H1 (cell line): ENCODE measurements around the gene NOMO2. TPM values are rescaled to one million over a fixed set of nuclear protein-coding genes. Genes with fewer than 3 reads are reported as not detected.
"Not testable (repeated sequence)": the region's sequence is repeated elsewhere in the genome, so short reads cannot be mapped to it uniquely, and the experiment has no call there.

ENCODE experiments used
- CTCF ChIA-PET: fragments of 300-600 bp; sonication (Branson Sonifier 250); formaldehyde crosslinking; loops from one replicate; lab custom pipeline; 2021; ENCODE audit not compliant: partially characterized antibody; lab: Charles Lee
- POLR2A ChIA-PET: fragments of 300-600 bp; sonication (Branson Sonifier 250); formaldehyde crosslinking; loops from one replicate; lab custom pipeline; 2021; ENCODE audit warnings: inconsistent platforms; ENCODE audit not compliant: partially characterized antibody; lab: Charles Lee
- DNase-seq, 2 experiments: peaks; one replicate each; pipeline versions ENCODE4 v3.0.0 to v3.0.0-alpha.2; 2010 to 2022; ENCODE audit warnings: low spot score in 2 of 2, low read depth in 1 of 2, mixed read lengths in 1 of 2
- FAIRE-seq: peaks from 2 replicates; lab custom pipeline; 2011; peaks lifted over from hg19 to GRCh38; lab: Jason Lieb, UNC
- H2AFZ ChIP-seq: 2 replicates; pipeline ENCODE4 v1.8.1; 2012; ENCODE audit warnings: low read length, inconsistent platforms
- H2AK5ac ChIP-seq: 2 replicates; pipeline ENCODE4 v1.6.1; 2013; ENCODE audit warnings: low read depth, low read length
- H2BK120ac ChIP-seq: replicated peaks from 2 replicates; pipeline ENCODE3; 2013; ENCODE audit warnings: low read depth, low read length, inconsistent platforms
- H2BK12ac ChIP-seq: 2 replicates; pipeline ENCODE4 v1.6.1; 2013; ENCODE audit warnings: low read depth, low read length
- H2BK15ac ChIP-seq: 2 replicates; pipeline ENCODE4 v1.6.1; 2013; ENCODE audit warnings: low read length
- H2BK20ac ChIP-seq: 2 replicates; pipeline ENCODE4 v1.6.1; 2013; ENCODE audit warnings: low read length
- H2BK5ac ChIP-seq: 2 replicates; pipeline ENCODE4 v1.6.1; 2013; ENCODE audit warnings: low read depth, low read length
- H3K14ac ChIP-seq: 2 replicates; pipeline ENCODE4 v1.6.1; 2013; ENCODE audit warnings: inconsistent platforms; ENCODE audit not compliant: insufficient read length
- H3K18ac ChIP-seq: 2 replicates; pipeline ENCODE4 v1.6.1; 2013; ENCODE audit warnings: low read length; ENCODE audit errors: extremely low read depth
- H3K23ac ChIP-seq: 2 replicates; pipeline ENCODE4 v1.6.1; 2013; ENCODE audit warnings: inconsistent platforms; ENCODE audit not compliant: insufficient read length
- H3K23me2 ChIP-seq: 2 replicates; pipeline ENCODE4 v1.6.1; 2013; ENCODE audit warnings: low read depth, low read length
- H3K27ac ChIP-seq: 2 replicates; pipeline ENCODE4 v1.6.1; 2011; ENCODE audit warnings: low read depth, low read length, inconsistent platforms
- H3K27me3 ChIP-seq, 4 experiments: replicated peaks in 1 of 4; 1 replicate in 1 of 4; 2 replicates in 3 of 4; pipeline versions ENCODE4 v1.6.1 to v1.8.1; 2011 to 2013; ENCODE audit warnings: low read length in 3 of 4, mild to moderate bottlenecking in 3 of 4, inconsistent platforms in 2 of 4, mixed read lengths in 2 of 4, moderate library complexity in 1 of 4; ENCODE audit not compliant: control insufficient read depth in 3 of 4, insufficient read depth in 3 of 4; ENCODE audit errors: extremely low read depth in 1 of 4
- H3K36me3 ChIP-seq, 4 experiments: 2 replicates each; pipeline versions ENCODE4 v1.6.1 to v1.8.1; 2011 to 2013; ENCODE audit warnings: mild to moderate bottlenecking in 4 of 4, low read length in 3 of 4, moderate library complexity in 2 of 4, control low read depth in 1 of 4, inconsistent platforms in 1 of 4; ENCODE audit not compliant: insufficient read depth in 4 of 4, control insufficient read depth in 2 of 4
- H3K4ac ChIP-seq: replicated peaks from 2 replicates; pipeline ENCODE3; 2013; ENCODE audit warnings: low read length, low read depth, mixed read lengths, inconsistent platforms; ENCODE audit not compliant: insufficient read length
- H3K4me1 ChIP-seq, 4 experiments: replicated peaks in 1 of 4; 1 replicate in 1 of 4; 2 replicates in 3 of 4; pipeline versions ENCODE4 v1.6.1 to v1.8.1; 2011 to 2013; ENCODE audit warnings: low read length in 3 of 4, inconsistent platforms in 2 of 4, mixed read lengths in 1 of 4; ENCODE audit not compliant: insufficient read depth in 4 of 4, control insufficient read depth in 3 of 4
- H3K4me2 ChIP-seq, 2 experiments: 2 replicates each; pipeline versions ENCODE4 v1.6.1 to v1.8.1; 2011 to 2013; ENCODE audit warnings: low read depth in 2 of 2, low read length in 2 of 2, control low read depth in 1 of 2, inconsistent platforms in 1 of 2, mild to moderate bottlenecking in 1 of 2; ENCODE audit not compliant: insufficient read depth in 1 of 2
- H3K4me3 ChIP-seq, 4 experiments: fragments of 200-600, 300-600 bp in 1 of 4; sonication (generic), shearing (Covaris generic), sonication (Bioruptor Twin) in 1 of 4; 2 replicates each; pipeline versions ENCODE4 v1.5.1 to v1.8.1; 2011 to 2016; ENCODE audit warnings: low read length in 4 of 4, low read depth in 3 of 4, control low read depth in 2 of 4, inconsistent platforms in 2 of 4, mild to moderate bottlenecking in 2 of 4, mixed read lengths in 1 of 4, moderate library complexity in 1 of 4; ENCODE audit not compliant: insufficient read depth in 2 of 4; ENCODE audit errors: extremely low read depth in 1 of 4
- H3K56ac ChIP-seq: replicated peaks from 2 replicates; pipeline ENCODE3; 2013; ENCODE audit warnings: low read depth, mild to moderate bottlenecking, mixed read lengths, low read length, inconsistent platforms; ENCODE audit not compliant: insufficient read length
- H3K79me1 ChIP-seq: 2 replicates; pipeline ENCODE4 v1.6.1; 2013; ENCODE audit warnings: low read depth, low read length, control low read depth
- H3K79me2 ChIP-seq, 2 experiments: 2 replicates each; pipeline versions ENCODE4 v1.6.1 to v1.8.1; 2012 to 2013; ENCODE audit warnings: low read length in 2 of 2, mild to moderate bottlenecking in 2 of 2, inconsistent platforms in 1 of 2; ENCODE audit not compliant: insufficient read depth in 2 of 2, control insufficient read depth in 1 of 2
- H3K9ac ChIP-seq, 4 experiments: replicated peaks in 1 of 4; 1 replicate in 1 of 4; 2 replicates in 3 of 4; pipeline versions ENCODE4 v1.6.1 to v1.8.1; 2011 to 2013; ENCODE audit warnings: low read depth in 3 of 4, low read length in 3 of 4, control low read depth in 2 of 4, mild to moderate bottlenecking in 2 of 4, moderate library complexity in 2 of 4, inconsistent platforms in 1 of 4; ENCODE audit errors: extremely low read depth in 1 of 4
- H3K9me3 ChIP-seq, 2 experiments: 2 replicates each; pipeline versions ENCODE4 v1.6.1 to v1.8.1; 2012 to 2013; ENCODE audit warnings: mild to moderate bottlenecking in 2 of 2, moderate library complexity in 2 of 2, control low read depth in 1 of 2, inconsistent platforms in 1 of 2, low read depth in 1 of 2, low read length in 1 of 2, mixed read lengths in 1 of 2; ENCODE audit not compliant: insufficient read depth in 2 of 2
- H4K20me1 ChIP-seq, 2 experiments: replicated peaks in 1 of 2; 2 replicates each; pipeline versions ENCODE3 to v1.8.1; 2011 to 2013; ENCODE audit warnings: inconsistent platforms in 2 of 2, low read length in 2 of 2, mild to moderate bottlenecking in 1 of 2; ENCODE audit not compliant: insufficient read depth in 2 of 2, control insufficient read depth in 1 of 2
- H4K5ac ChIP-seq: 2 replicates; pipeline ENCODE4 v1.6.1; 2013; ENCODE audit warnings: low read length, low read depth, mixed read lengths, inconsistent platforms; ENCODE audit not compliant: insufficient read length
- H4K8ac ChIP-seq: 2 replicates; pipeline ENCODE4 v1.8.0; 2013; ENCODE audit warnings: mild to moderate bottlenecking, moderate library complexity, low read length, inconsistent platforms; ENCODE audit not compliant: insufficient read depth; ENCODE audit errors: extremely low read depth
- H4K91ac ChIP-seq: replicated peaks from 2 replicates; pipeline ENCODE3; 2013; ENCODE audit warnings: low read length, mixed read lengths, inconsistent platforms; ENCODE audit not compliant: insufficient read length
- WGBS, 2 experiments: shearing (Covaris generic) in 1 of 2; methylation state at CpG; one replicate each; pipeline versions ENCODE4 v1.1.6 to v1.1.7; 2013 to 2015; ENCODE audit warnings: low lambda C conversion rate in 2 of 2, mixed read lengths in 2 of 2, inconsistent platforms in 1 of 2, low coverage in 1 of 2, missing lambda C conversion rate in 1 of 2; ENCODE audit not compliant: insufficient replicate concordance in 2 of 2, insufficient coverage in 1 of 2, insufficient read length in 1 of 2; ENCODE audit errors: extremely low coverage in 1 of 2, missing lambda C conversion rate in 1 of 2; 5-methylcytosine and 5-hydroxymethylcytosine counted together
- polyA plus RNA-seq, 7 experiments: library from polyadenylated mRNA; depleted of rRNA in 3 of 7; stranded (reverse) in 5 of 7; unstranded in 2 of 7; fragments of >200 nt in 5 of 7; fragments of 200-250 nt in 2 of 7; gene quantifications; 1 replicate in 5 of 7; 2 replicates in 1 of 7; 4 replicates in 1 of 7; pipeline versions ENCODE4 v1.2.1 to v1.2.3, GENCODE V29; 2011 to 2013; ENCODE audit warnings: missing spikeins in 2 of 7, mixed read lengths in 2 of 7
- total RNA-seq: library from RNA; stranded (reverse); fragmentation: NEBNext Ultra II Directional; extraction: Animal tissue kit (Norgen Biotek cat#: 25700); gene quantifications from 2 replicates; pipeline ENCODE4 v1.2.1, GENCODE V29; 2021

NOMO2 gene
- total and polyA plus RNA-seq, 2 of the 8 experiments (the other 6 are each of a cell fraction or from before 2014, with no cell fraction given) = 116 to 137 TPM

GRCh38 chr16:18570529-18571306 is 8.8 kb upstream of the NOMO2 start:
- not testable (repeated sequence) for H3K14ac ChIP-seq, H3K9ac ChIP-seq
- DNase-seq = peak in 1 of 2 experiments; percentile 51

More at GRCh38 chr16:18570529-18571306, 8.8 kb upstream of the NOMO2 start:
- H3K18ac ChIP-seq, H2AK5ac ChIP-seq, H3K4me2 ChIP-seq, H3K36me3 ChIP-seq, H2AFZ ChIP-seq, H3K9me3 ChIP-seq, H3K23me2 ChIP-seq, H3K79me2 ChIP-seq, H4K5ac ChIP-seq, H3K4ac ChIP-seq, FAIRE-seq, H2BK20ac ChIP-seq, H3K4me1 ChIP-seq, H2BK12ac ChIP-seq, CTCF ChIA-PET, H4K20me1 ChIP-seq, H2BK5ac ChIP-seq, H2BK120ac ChIP-seq, H4K91ac ChIP-seq, H3K23ac ChIP-seq, H4K8ac ChIP-seq, POLR2A ChIA-PET, H3K27me3 ChIP-seq, H2BK15ac ChIP-seq, H3K56ac ChIP-seq, H3K79me1 ChIP-seq, H3K27ac ChIP-seq: not testable (repeated sequence)
- H3K4me3 ChIP-seq = peak overlapping the region in 1 of 4 experiments; percentile 49; a peak in 2 of 8 replicates
- WGBS, 2 experiments = 28% methylated on average over 3 of the region's 46 CpGs; no CpG with 5 or more reads in 1 of the 2 experiments
